ENCODE results near the gene JPT1.
"Not testable (repeated sequence)": the region's sequence is repeated elsewhere in the genome, so short reads cannot be mapped to it uniquely, and the experiment has no call there.

JPT1 gene

GRCh38 chr17:75137762-75138161, 16.6 kb downstream of the JPT1 start:
- not testable (repeated sequence) for H3K4me1 ChIP-seq (ENCODE audit: control insufficient read depth, insufficient read depth, low read length); H3K4me3 ChIP-seq (ENCODE audit: low read depth, low read length); H3K27me3 ChIP-seq (ENCODE audit: control insufficient read depth, insufficient read depth, low read length); H3K9ac ChIP-seq (ENCODE audit: low read depth, low read length); H3K27ac ChIP-seq (ENCODE audit: low read depth, low read length); H3K9me3 ChIP-seq (ENCODE audit: control insufficient read depth, insufficient read depth, low read length)
- H3K36me3 ChIP-seq (ENCODE audit: control insufficient read depth, insufficient read depth, low read length): peaks cover 74% of the 10 kb centered on the region

- Histone ChIP-seq H3K36me3 (ENCODE audit: control insufficient read depth, insufficient read depth, low read length) (peaks cover 58% of the 10 kb centered on the region), H3K27ac (ENCODE audit: low read depth, low read length) (no peak overlapping the region), H3K4me1 (ENCODE audit: control insufficient read depth, insufficient read depth, low read length) (no peaks in the 10 kb centered on the region), H3K27me3 (ENCODE audit: control insufficient read depth, insufficient read depth, low read length) (no peaks in the 10 kb centered on the region), H3K9me3 (ENCODE audit: control insufficient read depth, insufficient read depth, low read length) (no peaks in the 10 kb centered on the region), H3K9ac (ENCODE audit: low read depth, low read length) (no peak overlapping the region), H3K4me3 (ENCODE audit: low read depth, low read length) (no peak overlapping the region)
These were observed 18.4 kb downstream of the JPT1 start for GRCh38 chr17:75135946-75136345.

- Histone ChIP-seq H3K9me3 (ENCODE audit: control insufficient read depth, insufficient read depth, low read length) (no peaks in the 10 kb centered on the region), H3K27ac (ENCODE audit: low read depth, low read length) (peak overlapping the region; percentile 21), H3K27me3 (ENCODE audit: control insufficient read depth, insufficient read depth, low read length) (no peaks in the 10 kb centered on the region), H3K9ac (ENCODE audit: low read depth, low read length) (no peak overlapping the region), H3K4me3 (ENCODE audit: low read depth, low read length) (no peak overlapping the region), H3K4me1 (ENCODE audit: control insufficient read depth, insufficient read depth, low read length) (peaks cover 2% of the 10 kb centered on the region), H3K36me3 (ENCODE audit: control insufficient read depth, insufficient read depth, low read length) (peaks cover 53% of the 10 kb centered on the region)
These were observed 18.9 kb downstream of the JPT1 start for GRCh38 chr17:75135452-75135851.

DNA sequence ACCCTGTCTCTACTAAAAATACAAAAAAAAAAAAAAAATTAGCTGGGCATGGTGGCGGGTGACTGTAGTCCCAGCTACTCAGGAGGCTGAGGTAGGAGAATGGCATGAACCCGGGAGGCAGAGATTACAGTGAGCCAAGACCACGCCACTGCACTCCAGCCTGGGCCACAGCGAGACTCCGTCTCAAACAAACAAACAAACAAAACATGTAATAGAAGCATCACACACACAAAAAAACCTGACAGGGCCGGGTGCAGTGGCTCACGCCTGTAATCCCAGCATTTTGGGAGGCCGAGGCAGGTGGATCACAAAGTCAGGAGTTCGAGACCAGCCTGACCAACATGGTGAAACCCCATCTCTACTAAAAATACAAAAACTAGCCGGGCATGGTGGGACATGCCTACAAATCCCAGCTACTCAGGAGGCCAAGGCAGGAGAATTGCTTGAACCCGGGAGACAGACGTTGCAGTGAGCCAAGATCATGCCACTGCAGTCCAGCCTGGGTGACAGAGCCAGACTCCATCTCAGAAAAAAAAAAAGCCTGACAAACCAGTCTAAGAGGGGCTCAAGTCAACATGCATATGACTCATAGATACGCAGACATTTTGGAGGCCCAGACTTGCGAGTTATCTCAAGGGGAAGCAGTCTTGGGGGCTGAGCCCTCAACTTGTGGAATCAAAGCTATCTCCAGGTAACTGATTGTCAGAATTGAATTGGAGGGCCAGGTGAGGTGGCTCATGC, 20.5 kb downstream of the JPT1 start:
- H3K9me3 ChIP-seq (ENCODE audit: control insufficient read depth, insufficient read depth, low read length); H3K27ac ChIP-seq (ENCODE audit: low read depth, low read length); H3K9ac ChIP-seq (ENCODE audit: low read depth, low read length); H3K4me3 ChIP-seq (ENCODE audit: low read depth, low read length); H3K27me3 ChIP-seq (ENCODE audit: control insufficient read depth, insufficient read depth, low read length); H3K4me1 ChIP-seq (ENCODE audit: control insufficient read depth, insufficient read depth, low read length): not testable (repeated sequence)
- H3K36me3 ChIP-seq (ENCODE audit: control insufficient read depth, insufficient read depth, low read length): peaks cover 53% of the 10 kb centered on the region

DNA sequence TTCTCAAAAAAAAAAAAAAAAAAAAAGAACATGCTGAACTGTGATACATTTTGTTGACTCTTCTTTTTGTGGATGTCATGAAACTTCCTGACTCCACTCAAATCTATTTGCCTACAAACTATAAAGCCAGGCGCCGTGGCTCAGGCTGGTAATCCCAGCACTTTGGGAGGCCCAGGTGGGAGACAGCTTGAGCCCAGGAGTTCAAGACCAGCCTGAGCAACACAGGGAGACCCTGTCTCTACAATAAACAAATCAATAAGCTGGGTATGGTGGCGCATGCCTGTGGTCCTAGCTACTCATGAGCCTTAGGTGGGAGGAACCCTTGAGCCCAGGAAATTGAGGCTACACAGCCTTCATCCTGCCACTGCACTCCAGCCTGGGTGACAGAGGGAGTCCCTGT, 21.3 kb downstream of the JPT1 start:
- Histone ChIP-seq H3K27ac (ENCODE audit: low read depth, low read length) (peak overlapping the region; percentile 35), H3K36me3 (ENCODE audit: control insufficient read depth, insufficient read depth, low read length) (peaks cover 45% of the 10 kb centered on the region), H3K27me3 (ENCODE audit: control insufficient read depth, insufficient read depth, low read length) (no peaks in the 10 kb centered on the region), H3K4me1 (ENCODE audit: control insufficient read depth, insufficient read depth, low read length) (peaks cover 4% of the 10 kb centered on the region), H3K4me3 (ENCODE audit: low read depth, low read length) (no peak overlapping the region), H3K9me3 (ENCODE audit: control insufficient read depth, insufficient read depth, low read length) (no peaks in the 10 kb centered on the region), H3K9ac (ENCODE audit: low read depth, low read length) (no peak overlapping the region)

DNA sequence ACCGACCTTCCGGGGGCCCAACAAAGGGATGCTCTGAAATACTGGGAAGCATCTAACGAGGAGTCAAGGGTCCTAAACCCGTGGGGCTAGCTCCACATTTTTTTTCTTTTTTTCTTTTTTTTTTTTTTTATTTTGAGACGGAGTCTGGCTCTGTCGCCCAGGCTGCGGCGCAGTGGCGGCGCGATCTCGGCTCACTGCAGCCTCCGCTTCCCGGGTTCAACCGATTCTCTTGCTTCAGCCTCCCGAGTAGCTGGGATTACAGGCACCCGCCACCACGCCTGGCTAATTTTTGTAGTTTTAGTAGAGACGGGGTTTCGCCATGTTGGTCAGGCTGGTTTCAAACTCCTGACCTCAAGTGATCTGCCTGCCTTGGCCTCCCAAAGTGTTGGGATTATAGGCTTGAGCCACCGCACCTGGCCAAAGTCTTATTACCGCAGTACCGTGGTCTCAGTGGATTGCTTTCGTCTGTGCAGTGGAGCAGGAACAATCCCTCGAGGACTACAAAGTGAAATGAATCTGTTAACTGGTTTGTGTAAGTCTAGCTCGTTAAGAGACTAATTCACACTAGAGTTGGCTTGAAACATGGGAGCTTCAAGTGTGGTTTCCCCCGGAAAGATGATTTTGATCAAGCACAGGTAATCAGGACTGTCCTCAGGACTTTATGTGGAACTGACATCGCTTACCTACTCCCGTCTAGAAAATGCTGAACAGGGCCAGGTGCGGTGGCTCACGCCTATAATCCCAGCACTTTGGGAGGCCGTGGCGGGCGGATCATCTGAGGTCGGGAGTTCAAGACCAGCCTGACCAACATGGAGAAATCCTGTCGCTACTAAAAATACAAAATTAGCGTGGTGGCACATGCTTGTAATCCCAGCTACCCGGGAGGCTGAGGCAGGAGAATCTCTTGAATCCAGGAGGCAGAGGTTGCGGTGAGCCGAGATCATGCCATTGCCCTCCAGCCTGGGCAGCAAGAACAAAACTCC, 22.0 kb downstream of the JPT1 start:
- H3K27me3 ChIP-seq (ENCODE audit: control insufficient read depth, insufficient read depth, low read length); H3K9me3 ChIP-seq (ENCODE audit: control insufficient read depth, insufficient read depth, low read length); H3K4me1 ChIP-seq (ENCODE audit: control insufficient read depth, insufficient read depth, low read length): not testable (repeated sequence)
- Histone ChIP-seq H3K4me3 (ENCODE audit: low read depth, low read length) (peak overlapping the region; percentile 86), H3K9ac (ENCODE audit: low read depth, low read length) (peak overlapping the region; percentile 87), H3K36me3 (ENCODE audit: control insufficient read depth, insufficient read depth, low read length) (peaks cover 44% of the 10 kb centered on the region), H3K27ac (ENCODE audit: low read depth, low read length) (peak overlapping the region; percentile 95)

- peak within 1 kb of the TSS; percentile 86 for H3K4me3 ChIP-seq (ENCODE audit: low read depth, low read length)
- H3K36me3 ChIP-seq (ENCODE audit: control insufficient read depth, insufficient read depth, low read length): peaks cover 35% of the 10 kb centered on the region
- H3K27ac ChIP-seq (ENCODE audit: low read depth, low read length): peak within 1 kb of the TSS; percentile 95
- peak within 1 kb of the TSS; percentile 87 for H3K9ac ChIP-seq (ENCODE audit: low read depth, low read length)
- no peaks in the 10 kb centered on the region for H3K9me3 ChIP-seq (ENCODE audit: control insufficient read depth, insufficient read depth, low read length)
- H3K27me3 ChIP-seq (ENCODE audit: control insufficient read depth, insufficient read depth, low read length): no peaks in the 10 kb centered on the region
- peaks cover 4% of the 10 kb centered on the region for H3K4me1 ChIP-seq (ENCODE audit: control insufficient read depth, insufficient read depth, low read length)
These were observed 22.9 kb downstream of the JPT1 start, which contains the start of gene NT5C for GRCh38 chr17:75131278-75132017. Gene NT5C (minus strand): TSS chr17:75131742. CDS start chr17:75131707, 35 bp downstream.

DNA sequence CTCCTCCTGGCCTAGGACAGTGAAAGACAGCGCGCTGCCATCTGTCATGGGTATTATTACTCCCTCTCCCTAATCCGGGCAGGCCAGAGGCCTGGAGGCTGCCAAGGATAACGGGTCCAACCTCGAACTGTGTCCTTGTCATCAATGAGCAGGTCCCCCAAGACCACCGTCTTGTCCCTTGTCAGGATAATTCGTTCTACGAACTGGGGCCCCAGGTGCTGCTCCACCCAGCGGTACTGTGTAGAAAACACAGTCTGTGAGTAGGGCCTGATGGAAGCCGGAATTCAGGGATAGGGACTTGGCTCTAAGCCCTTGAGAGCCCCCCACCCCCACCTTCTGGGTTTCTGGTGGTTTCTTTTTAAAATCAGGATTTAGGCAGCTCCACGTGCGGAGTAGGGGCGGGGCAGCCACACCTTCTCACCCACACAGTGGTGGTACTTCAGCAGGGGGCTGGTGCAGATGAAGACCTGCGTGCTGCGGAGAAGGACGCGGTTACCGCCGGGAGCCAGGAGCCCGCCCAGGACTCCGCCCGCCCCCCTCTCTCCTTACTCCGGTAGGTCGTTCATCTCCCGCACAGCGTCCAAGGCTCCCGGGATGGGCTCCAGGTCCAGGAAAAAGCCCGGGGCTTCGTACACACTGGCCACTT, 23.6 kb downstream of the JPT1 start:
- Histone ChIP-seq H3K4me3 (ENCODE audit: low read depth, low read length) (peak overlapping the region; percentile 86), H3K36me3 (ENCODE audit: control insufficient read depth, insufficient read depth, low read length) (peaks cover 28% of the 10 kb centered on the region), H3K27me3 (ENCODE audit: control insufficient read depth, insufficient read depth, low read length) (no peaks in the 10 kb centered on the region), H3K9ac (ENCODE audit: low read depth, low read length) (peak overlapping the region; percentile 87), H3K27ac (ENCODE audit: low read depth, low read length) (peak overlapping the region; percentile 95), H3K9me3 (ENCODE audit: control insufficient read depth, insufficient read depth, low read length) (no peaks in the 10 kb centered on the region), H3K4me1 (ENCODE audit: control insufficient read depth, insufficient read depth, low read length) (peaks cover 4% of the 10 kb centered on the region)

GRCh38 chr17:75130059-75130631, 24.2 kb downstream of the JPT1 start:
- Histone ChIP-seq H3K27me3 (ENCODE audit: control insufficient read depth, insufficient read depth, low read length) (no peaks in the 10 kb centered on the region), H3K9ac (ENCODE audit: low read depth, low read length) (no peak overlapping the region), H3K27ac (ENCODE audit: low read depth, low read length) (peak overlapping the region; percentile 95), H3K4me3 (ENCODE audit: low read depth, low read length) (peak overlapping the region; percentile 86), H3K36me3 (ENCODE audit: control insufficient read depth, insufficient read depth, low read length) (peaks cover 22% of the 10 kb centered on the region), H3K9me3 (ENCODE audit: control insufficient read depth, insufficient read depth, low read length) (no peaks in the 10 kb centered on the region), H3K4me1 (ENCODE audit: control insufficient read depth, insufficient read depth, low read length) (peaks cover 4% of the 10 kb centered on the region)

DNA sequence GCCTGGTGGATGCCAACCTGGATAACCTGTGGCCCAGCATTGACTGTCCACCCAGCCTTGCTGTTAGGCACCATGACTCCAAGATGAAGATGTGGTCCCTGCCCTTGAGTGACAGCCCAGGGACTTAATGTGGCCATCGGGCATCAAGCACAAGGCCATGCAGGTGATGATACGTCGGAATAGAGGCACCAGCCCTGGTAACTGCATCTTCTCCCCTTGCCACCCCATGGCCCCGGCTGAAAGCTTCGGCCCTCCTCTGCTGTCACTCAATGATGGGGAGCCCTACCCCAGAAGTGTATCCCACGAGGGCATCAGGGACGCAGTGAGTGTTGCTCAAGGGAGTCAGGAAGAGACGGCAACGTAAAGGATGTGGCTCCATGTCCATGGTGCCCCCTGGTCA, 24.7 kb downstream of the JPT1 start:
- Histone ChIP-seq H3K4me1 (ENCODE audit: control insufficient read depth, insufficient read depth, low read length) (peaks cover 4% of the 10 kb centered on the region), H3K27ac (ENCODE audit: low read depth, low read length) (no peak overlapping the region), H3K9me3 (ENCODE audit: control insufficient read depth, insufficient read depth, low read length) (no peaks in the 10 kb centered on the region), H3K36me3 (ENCODE audit: control insufficient read depth, insufficient read depth, low read length) (peaks cover 16% of the 10 kb centered on the region), H3K27me3 (ENCODE audit: control insufficient read depth, insufficient read depth, low read length) (no peaks in the 10 kb centered on the region), H3K4me3 (ENCODE audit: low read depth, low read length) (no peak overlapping the region), H3K9ac (ENCODE audit: low read depth, low read length) (no peak overlapping the region)

All from HUES48 (cell line).